SK-N-SH (cell line): ENCODE measurements around the gene CBLN3. TPM values are rescaled to one million over a fixed set of nuclear protein-coding genes. Genes with fewer than 3 reads are reported as not detected.
A peak's percentile ranks its signal among the peaks of the same experiment; 100 is the strongest.

Experiments
- CTCF ChIA-PET: fragments of 300-600, 350-600 bp; formaldehyde crosslinking; extraction: SDS; loops from one replicate; lab custom pipeline; 2021; lab: Yijun Ruan, JAX
- POLR2A ChIA-PET: fragments of 350-600 bp; sonication (Branson Sonifier 250); formaldehyde crosslinking; extraction: SDS; loops from one replicate; lab custom pipeline; 2020; ENCODE audit warnings: antibody characterized with exemption, inconsistent platforms; lab: Yijun Ruan, JAX
- DNase-seq: peaks from one replicate; pipeline ENCODE4 v3.0.0; 2012
- H2AFZ ChIP-seq: fragments of 200-600 bp; sonication (generic); 2 replicates; pipeline ENCODE4 v1.8.1; 2016; ENCODE audit warnings: antibody characterized with exemption, mild to moderate bottlenecking, low read depth
- H3F3A ChIP-seq: fragments of 200-600 bp; sonication (generic); replicated peaks from 2 replicates; pipeline ENCODE3; 2016; ENCODE audit warnings: antibody characterized with exemption, mild to moderate bottlenecking; ENCODE audit not compliant: insufficient read depth
- H3K27ac ChIP-seq, 2 experiments: fragments of 200-500 bp in 1 of 2; fragments of 200-600 bp in 1 of 2; sonication (Bioruptor generic) in 1 of 2; sonication (generic), shearing (Covaris generic) in 1 of 2; 2 replicates each; pipeline versions ENCODE4 v1.5.1 to v1.6.1; 2014 to 2016; ENCODE audit warnings: low read depth in 2 of 2, inconsistent platforms in 1 of 2, low read length in 1 of 2, mild to moderate bottlenecking in 1 of 2, mixed read lengths in 1 of 2
- H3K27me3 ChIP-seq: fragments of 200-600 bp; sonication (generic), shearing (Covaris generic); 2 replicates; pipeline ENCODE4 v1.6.1; 2016; ENCODE audit warnings: mixed run types; ENCODE audit not compliant: insufficient read depth
- H3K36me3 ChIP-seq, 2 experiments: fragments of 200-500 bp in 1 of 2; fragments of 200-600 bp in 1 of 2; sonication (Bioruptor generic) in 1 of 2; sonication (generic) in 1 of 2; replicated peaks in 1 of 2; 2 replicates each; pipeline versions ENCODE3 to v1.5.1; 2014 to 2016; ENCODE audit warnings: low read length in 1 of 2, mild to moderate bottlenecking in 1 of 2; ENCODE audit not compliant: insufficient read depth in 2 of 2, control insufficient read depth in 1 of 2
- H3K4me1 ChIP-seq, 2 experiments: fragments of 200-500 bp in 1 of 2; fragments of 200-600 bp in 1 of 2; sonication (Bioruptor generic) in 1 of 2; sonication (generic), shearing (Covaris generic) in 1 of 2; 2 replicates each; pipeline versions ENCODE4 v1.5.1 to v1.6.1; 2014 to 2016; ENCODE audit warnings: low read depth in 1 of 2, low read length in 1 of 2, mixed run types in 1 of 2; ENCODE audit not compliant: insufficient read depth in 2 of 2, control insufficient read depth in 1 of 2
- H3K4me2 ChIP-seq: fragments of 200-600 bp; sonication (generic), shearing (Covaris generic); 2 replicates; pipeline ENCODE4 v1.6.1; 2017; ENCODE audit warnings: mixed run types
- H3K4me3 ChIP-seq, 2 experiments: fragments of 200-500 bp in 1 of 2; fragments of 200-600 bp in 1 of 2; sonication (Bioruptor generic) in 1 of 2; sonication (generic), shearing (Covaris generic) in 1 of 2; 2 replicates each; pipeline versions ENCODE4 v1.5.1 to v1.8.1; 2014 to 2016; ENCODE audit warnings: low read depth in 2 of 2, inconsistent platforms in 1 of 2, low read length in 1 of 2, mild to moderate bottlenecking in 1 of 2, mixed read lengths in 1 of 2, moderate library complexity in 1 of 2
- H3K79me2 ChIP-seq: fragments of 200-600 bp; sonication (generic); 2 replicates; pipeline ENCODE4 v1.8.1; 2017; ENCODE audit warnings: mild to moderate bottlenecking; ENCODE audit not compliant: insufficient read depth
- H3K9ac ChIP-seq: fragments of 200-600 bp; sonication (generic); 2 replicates; pipeline ENCODE4 v1.6.1; 2017; ENCODE audit warnings: mixed run types
- H3K9me2 ChIP-seq: fragments of 200-600 bp; sonication (generic); 2 replicates; pipeline ENCODE4 v1.6.1; 2017; ENCODE audit warnings: mixed run types
- H3K9me3 ChIP-seq: fragments of 200-600 bp; sonication (generic); 2 replicates; pipeline ENCODE4 v1.6.1; 2017; ENCODE audit warnings: mixed run types, mild to moderate bottlenecking, moderate library complexity
- H4K20me1 ChIP-seq: fragments of 200-600 bp; sonication (generic); 2 replicates; pipeline ENCODE4 v1.6.1; 2017; ENCODE audit warnings: mild to moderate bottlenecking, mixed run types; ENCODE audit not compliant: insufficient read depth
- CHD2 ChIP-seq: fragments of 150-350 bp; IDR thresholded peaks from 2 replicates; pipeline ENCODE4 v1.6.1; 2018; ENCODE audit warnings: low read length; ENCODE audit not compliant: partially characterized antibody
- CTCF ChIP-seq: fragments of 200-600 bp; sonication (generic); IDR thresholded peaks from 2 replicates; pipeline ENCODE4 v1.6.1; 2017; ENCODE audit warnings: antibody characterized with exemption, mild to moderate bottlenecking, moderate library complexity
- ELF1 ChIP-seq: IDR thresholded peaks from 2 replicates; pipeline ENCODE4 v1.4.0; 2012
- EZH2phosphoT487 ChIP-seq: fragments of 200-600 bp; sonication (generic); IDR thresholded peaks from 2 replicates; pipeline ENCODE4 v1.6.1; 2017; ENCODE audit warnings: low read depth, mixed run types, mild to moderate bottlenecking, antibody characterized with exemption, moderate library complexity, borderline replicate concordance
- FOSL2 ChIP-seq: IDR thresholded peaks from 2 replicates; pipeline ENCODE4 v1.4.0; 2012; ENCODE audit warnings: low read depth, mild to moderate bottlenecking, moderate library complexity, borderline replicate concordance
- GATA2 ChIP-seq: sonication (generic); formaldehyde crosslinking; IDR thresholded peaks from 2 replicates; pipeline ENCODE4 v1.5.0; 2020; ENCODE audit warnings: mild to moderate bottlenecking, missing genetic modification reagents
- IRF3 ChIP-seq: fragments of 150-350 bp; IDR thresholded peaks from 2 replicates; pipeline ENCODE4 v1.6.1; 2016; ENCODE audit warnings: mild to moderate bottlenecking, low read depth, low read length
- JUND ChIP-seq: IDR thresholded peaks from 2 replicates; pipeline ENCODE4 v1.4.0; 2012
- NFIC ChIP-seq: IDR thresholded peaks from 2 replicates; pipeline ENCODE4 v1.4.0; 2012; ENCODE audit warnings: borderline replicate concordance
- NRF1 ChIP-seq: IDR thresholded peaks from 2 replicates; pipeline ENCODE4 v1.6.1; 2012; ENCODE audit warnings: low read depth, mild to moderate bottlenecking, low read length
- PBX3 ChIP-seq: IDR thresholded peaks from 2 replicates; pipeline ENCODE4; 2012
- POLR2AphosphoS5 ChIP-seq: IDR thresholded peaks from 2 replicates; pipeline ENCODE4 v1.6.1; 2012; ENCODE audit warnings: low read depth, low read length
- RAD21 ChIP-seq: IDR thresholded peaks from 2 replicates; pipeline ENCODE4 v1.6.1; 2012; ENCODE audit warnings: mild to moderate bottlenecking, low read length
- RCOR1 ChIP-seq: fragments of 150-350 bp; IDR thresholded peaks from 2 replicates; pipeline ENCODE4 v1.6.1; 2017; ENCODE audit warnings: antibody characterized with exemption, low read length
- RFX5 ChIP-seq: IDR thresholded peaks from 2 replicates; pipeline ENCODE4 v1.6.1; 2012; ENCODE audit warnings: mild to moderate bottlenecking, improper control_type of control experiment, low read length
- SIN3A ChIP-seq: IDR thresholded peaks from 2 replicates; pipeline ENCODE4 v1.6.1; 2012; ENCODE audit warnings: low read depth, mild to moderate bottlenecking, low read length, moderate library complexity, borderline replicate concordance
- SMC3 ChIP-seq: IDR thresholded peaks from 2 replicates; pipeline ENCODE4 v1.6.1; 2012; ENCODE audit warnings: low read depth, low read length, improper control_type of control experiment
- TCF12 ChIP-seq: IDR thresholded peaks from 2 replicates; pipeline ENCODE4 v1.4.0; 2012
- USF2 ChIP-seq: fragments of 150-350 bp; IDR thresholded peaks from 2 replicates; pipeline ENCODE4 v1.6.1; 2017; ENCODE audit warnings: antibody characterized with exemption, low read length, low read depth, borderline replicate concordance
- YY1 ChIP-seq: IDR thresholded peaks from 2 replicates; pipeline ENCODE4 v1.4.0; 2012; ENCODE audit warnings: low read depth, mild to moderate bottlenecking
- WGBS: methylation state at CpG from one replicate; pipeline ENCODE4 v1.1.6; 2017; ENCODE audit warnings: low lambda C conversion rate; 5-methylcytosine and 5-hydroxymethylcytosine counted together
- polyA plus RNA-seq, 3 experiments: library from polyadenylated mRNA; depleted of rRNA; stranded (reverse); fragments of >200 nt; gene quantifications; 2 replicates each; pipeline ENCODE4 v1.2.3, GENCODE V29; 2012

The CBLN3 gene
- polyA plus RNA-seq, 1 of the 3 experiments (the other 2 are of a cell fraction), result 1.8 TPM

- Histone ChIP-seq H3K4me2 (0 out of 2 replicates have a peak overlapping the region, but pooled peaks have one; percentile 86), H3K9ac (no peak overlapping the region), H3K9me2 (no peaks in the 10 kb centered on the region), H3K27ac (peak overlapping the region in 1 of 2 experiments; percentile 39; a peak in 1 of 4 replicates), H3K9me3 (no peaks in the 10 kb centered on the region), H3K27me3 (no peaks in the 10 kb centered on the region), H3F3A (peaks cover 12% of the 10 kb centered on the region), H3K36me3 (no peaks in the 10 kb centered on the region), H3K4me3 (peak overlapping the region in 1 of 2 experiments; percentile 66; a peak in 1 of 4 replicates)
- POLR2A ChIA-PET, result interaction anchor here (0.6 to 1.2 kb wide), 3 partner anchors 30 to 33 kb away, joined by 3 to 7 read pairs (median 5); partner anchors contain the start of gene KHNYN
- TF ChIP-seq YY1 (no peak), RAD21 (no peak), RFX5 (no peak), SIN3A (no peak), ELF1 (no peak)
- TF ChIP-seq, all 33 proteins: peak for 0
- no peaks in the 10 kb centered on the region for H3K79me2 ChIP-seq
- WGBS, result 52% methylated on average over 7 of the region's 7 CpGs
- 0 out of 2 replicates have a peak overlapping the region, but pooled peaks have one; percentile 35 for H2AFZ ChIP-seq
- CTCF ChIA-PET, result interaction anchor here (0.6 to 5.6 kb wide), 8 partner anchors 14 to 65 kb away, joined by 3 to 35 read pairs (median 8); no protein-coding TSS in a partner anchor
- peaks cover 0 to 32% of the 10 kb centered on the region in 2 experiments; a peak in 1 of 4 replicates for H3K4me1 ChIP-seq
- peak; percentile 73 for DNase-seq
- no peaks in the 10 kb centered on the region for H4K20me1 ChIP-seq
Measured at GRCh38 chr14:24398293-24398652, 31.2 kb downstream of the CBLN3 start.

GRCh38 chr14:24397639-24398292 is 31.7 kb downstream of the CBLN3 start:
- DNase-seq, result no peak
- Histone ChIP-seq H3K27ac (peak overlapping the region in 1 of 2 experiments; percentile 39; a peak in 1 of 4 replicates), H3K4me1 (peaks cover 0 to 32% of the 10 kb centered on the region in 2 experiments; a peak in 1 of 4 replicates), H3K79me2 (no peaks in the 10 kb centered on the region), H3K36me3 (no peaks in the 10 kb centered on the region), H3F3A (peaks cover 8% of the 10 kb centered on the region), H3K4me2 (0 out of 2 replicates have a peak overlapping the region, but pooled peaks have one; percentile 86)
- ChIA-PET POLR2A (interaction anchor here (1.2 kb wide), 1 partner anchor 29 kb away, joined by 7 read pairs; no protein-coding TSS in a partner anchor), CTCF (interaction anchor here (0.6 to 5.6 kb wide), 7 partner anchors 15 to 64 kb away, joined by 3 to 35 read pairs (median 11); partner anchors contain the start of gene ADCY4)
- TF ChIP-seq JUND (no peak), NRF1 (no peak), CTCF (no peak), TCF12 (no peak), SIN3A (no peak), NFIC (no peak), IRF3 (no peak), RFX5 (no peak), EZH2phosphoT487 (no peak), FOSL2 (no peak), USF2 (no peak), SMC3 (no peak), PBX3 (no peak), GATA2 (CRISPR knock-in tag) (no peak), CHD2 (no peak), RAD21 (no peak), POLR2AphosphoS5 (no peak), RCOR1 (no peak)
- TF ChIP-seq, all 33 proteins: peak for 0
- Histone ChIP-seq H3K9ac (no peak overlapping the region), H3K9me3 (no peaks in the 10 kb centered on the region), H3K27me3 (no peaks in the 10 kb centered on the region), H3K9me2 (no peaks in the 10 kb centered on the region), H4K20me1 (no peaks in the 10 kb centered on the region), H2AFZ (no peak overlapping the region), H3K4me3 (no peak overlapping the region; a peak in 1 of 4 replicates)
- WGBS, result 98% methylated on average over 6 of the region's 6 CpGs
